OCI-LY7 (cell line): Measurements from ENCODE around the gene DGKB.

Experiments
- CTCF ChIP-seq: fragments of 200-600 bp; sonication (generic); conservative IDR thresholded peaks from 2 replicates; pipeline ENCODE4 v1.5.1; 2014; ENCODE audit warnings: mild to moderate bottlenecking, antibody characterized with exemption, low read length, moderate library complexity, mixed read lengths
- EZH2phosphoT487 ChIP-seq: fragments of 200-600 bp; sonication (generic); IDR thresholded peaks from 2 replicates; pipeline ENCODE4 v1.6.1; 2018; ENCODE audit warnings: low read depth, borderline replicate concordance, mild to moderate bottlenecking, mixed run types, antibody characterized with exemption, low read length, moderate library complexity, mixed read lengths

GRCh38 chr7:14905764-14906163 lies 3.2 kb upstream of the DGKB start:
- TF ChIP-seq CTCF (no peak), EZH2phosphoT487 (no peak)
